NCI-H345 treated with DMSO at 0.1 percent for 48 hours (cell line): Measurements from ENCODE around the gene PTPN14.

Experiments used
- DNase-seq: peaks from one replicate; lab custom pipeline; 2025; ENCODE audit not compliant: unreplicated experiment; lab: John Stamatoyannopoulos, UW

The PTPN14 gene

GRCh38 chr1:214569357-214570004, 18.1 kb upstream of the PTPN14 start:
- DNase-seq = no peak

- DNase-seq = no peak
Observed at GRCh38 chr1:214568328-214568727, 16.9 kb upstream of the PTPN14 start.

- DNase-seq = no peak
Observed at GRCh38 chr1:214567481-214567980, 16.1 kb upstream of the PTPN14 start.

GRCh38 chr1:214566158-214567104, 15.0 kb upstream of the PTPN14 start:
- no peak for DNase-seq

- DNase-seq = no peak
Observed at GRCh38 chr1:214565310-214565709, 13.9 kb upstream of the PTPN14 start.

- DNase-seq = no peak
Observed at GRCh38 chr1:214563881-214564280, 12.5 kb upstream of the PTPN14 start.

- DNase-seq = no peak
Observed at GRCh38 chr1:214557952-214558735, 6.7 kb upstream of the PTPN14 start.

GRCh38 chr1:214553142-214553710, 1.8 kb upstream of the PTPN14 start:
- DNase-seq = no peak

GRCh38 chr1:214552174-214552608, 789 bp upstream of the PTPN14 start:
- no peak for DNase-seq

GRCh38 chr1:214550857-214551435, 456 bp downstream of the PTPN14 start:
- no peak for DNase-seq

GRCh38 chr1:214550013-214550856, 1.2 kb downstream of the PTPN14 start:
- DNase-seq = no peak

GRCh38 chr1:214549604-214550003, 1.8 kb downstream of the PTPN14 start:
- no peak for DNase-seq

GRCh38 chr1:214548988-214549387, 2.4 kb downstream of the PTPN14 start:
- DNase-seq = no peak

GRCh38 chr1:214548271-214548670, 3.1 kb downstream of the PTPN14 start:
- DNase-seq = no peak

GRCh38 chr1:214547747-214548146, 3.7 kb downstream of the PTPN14 start:
- DNase-seq = no peak

GRCh38 chr1:214546886-214547641, 4.3 kb downstream of the PTPN14 start:
- no peak for DNase-seq

GRCh38 chr1:214546084-214546483, 5.3 kb downstream of the PTPN14 start:
- no peak for DNase-seq

GRCh38 chr1:214545293-214545692, 6.1 kb downstream of the PTPN14 start:
- DNase-seq = no peak

- DNase-seq = no peak
Observed at GRCh38 chr1:214544791-214545190, 6.6 kb downstream of the PTPN14 start.
